Posterior vena cava (tissue), 2 donors: ENCODE results near the gene KCNIP4. TPM values are rescaled to one million over a fixed set of nuclear protein-coding genes. Genes with fewer than 3 reads are reported as not detected.

Experiments used
- DNase-seq: peaks from one replicate; pipeline ENCODE4 v3.0.0-alpha.2; 2020; ENCODE audit warnings: low spot score
- intact Hi-C, 2 donors: fragments of 100-400 bp; cut with DNase I; formaldehyde crosslinking; loops; one replicate each; pipeline versions ENCODE4 v1.14.1 to v1.14.2; 2022 to 2023
- total RNA-seq, 2 donors: library from RNA; stranded (reverse); fragmentation: NEBNext Ultra II Directional; extraction: Animal tissue kit (Norgen Biotek cat#: 25700); gene quantifications; one replicate each; pipeline ENCODE4 v1.2.1, GENCODE V29; 2021
- donor health status: DM: yes; HTN: yes; CAD: no.
- donor health status: DM: yes; HTN: yes; CAD: no.

The KCNIP4 gene
- total RNA-seq, 2 donors from 2014 or later: 0.60 TPM; not detected in 1

DNA sequence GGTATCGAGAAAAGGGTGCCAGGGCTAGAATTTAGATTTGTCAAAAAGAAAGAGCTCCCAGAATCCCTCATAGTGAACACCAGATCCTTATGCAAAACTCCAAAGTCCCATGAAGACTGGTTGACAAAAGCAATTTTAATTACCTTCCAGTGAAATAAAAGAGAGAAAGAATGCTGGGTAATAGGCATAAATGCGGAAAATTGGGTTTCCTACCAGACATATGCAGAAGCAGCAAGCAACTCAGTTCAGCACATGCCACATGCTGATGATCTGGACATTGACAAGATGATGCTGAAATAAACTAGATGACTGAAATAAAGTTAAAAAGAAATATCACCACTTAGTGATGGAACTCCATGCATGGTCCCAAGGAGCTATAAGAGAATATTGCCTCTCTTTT is 83.9 kb downstream of the KCNIP4 start:
- no peak for DNase-seq
- intact Hi-C loops: no loop called here

DNA sequence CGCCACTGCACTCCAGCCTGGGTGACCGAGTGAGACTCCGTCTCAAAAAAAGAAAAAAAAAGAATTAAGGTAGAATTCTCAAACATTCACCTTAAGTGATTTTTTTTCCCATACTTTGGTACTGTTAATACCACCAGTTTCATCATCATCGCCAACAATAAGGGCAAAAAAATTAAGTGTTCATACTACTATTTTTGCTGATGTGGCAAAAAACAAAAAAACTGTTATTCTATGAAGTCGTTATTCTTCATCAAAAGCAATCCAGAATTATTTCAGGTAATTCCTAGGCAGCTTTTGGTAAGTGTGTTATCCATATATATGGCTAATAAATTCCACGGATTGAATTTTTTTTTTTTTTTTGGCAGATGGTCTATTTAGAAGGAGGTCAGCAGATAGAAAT is 85.7 kb downstream of the KCNIP4 start:
- no peak for DNase-seq
- intact Hi-C loops: no loop called here

GRCh38 chr4:21858971-21859370 is 89.6 kb downstream of the KCNIP4 start:
- intact Hi-C loops: no loop called here
- no peak for DNase-seq

- no peak for DNase-seq
- intact Hi-C loops: no loop called here
Observed at GRCh38 chr4:21856754-21857153, 91.8 kb downstream of the KCNIP4 start.

DNA sequence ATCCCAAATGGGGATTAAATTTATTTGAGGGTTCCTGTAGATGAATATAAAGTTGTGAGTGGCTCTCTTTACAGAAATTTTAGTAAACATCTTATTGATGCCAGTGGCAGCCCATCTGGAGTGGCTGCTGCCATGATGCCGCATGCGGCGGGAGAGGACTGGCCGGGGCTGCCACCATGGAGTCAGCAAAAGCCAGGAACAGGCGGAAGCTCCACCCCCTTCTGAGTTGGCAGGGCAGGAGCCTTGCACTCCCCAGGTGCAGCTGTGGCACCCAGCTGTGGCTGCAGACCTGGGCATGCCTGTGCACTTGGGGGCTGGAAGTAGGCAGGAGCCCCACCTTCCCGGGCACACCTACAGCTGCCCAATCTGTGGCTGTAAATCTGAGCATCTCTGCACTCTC is 92.3 kb downstream of the KCNIP4 start:
- intact Hi-C loops: no loop called here
- DNase-seq: no peak

DNA sequence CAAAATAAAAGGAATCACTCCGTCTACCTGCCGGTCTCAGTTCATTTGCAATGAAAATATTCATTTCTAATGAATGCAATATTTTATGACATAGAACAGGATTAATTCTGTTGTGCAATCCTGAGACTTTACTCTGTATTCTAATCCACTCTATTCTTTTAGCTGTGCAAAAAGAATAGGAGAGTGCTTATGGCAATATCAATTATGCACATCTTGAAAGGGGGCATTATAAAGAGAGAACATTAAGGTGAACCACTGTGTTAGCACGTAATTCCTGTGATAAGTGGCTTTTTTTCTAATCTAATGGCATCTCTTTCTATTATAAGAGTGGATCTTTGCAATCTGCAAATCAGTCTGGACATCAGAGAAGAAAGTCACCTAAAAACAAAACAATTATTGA is 99.5 kb downstream of the KCNIP4 start:
- DNase-seq: no peak
- intact Hi-C loops: no loop called here

DNA sequence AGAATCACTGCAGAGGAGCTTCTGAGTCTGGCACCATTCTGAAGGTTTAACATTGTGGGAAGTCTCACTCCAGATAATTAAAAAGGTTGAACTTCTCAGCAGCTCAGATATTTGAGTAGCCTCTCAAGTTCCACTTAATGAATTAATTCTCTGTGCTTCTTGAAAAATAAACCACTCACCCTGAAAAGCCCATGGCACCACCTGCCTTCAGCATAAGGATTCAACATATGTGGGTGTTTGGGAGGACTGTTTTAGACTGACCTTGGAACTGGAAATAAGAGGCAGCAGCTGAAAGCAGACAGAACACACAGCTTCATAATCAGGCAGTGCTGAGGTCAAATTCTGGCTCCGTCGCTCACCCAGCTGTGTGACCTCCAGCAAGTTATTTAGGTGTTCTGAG is 100.6 kb downstream of the KCNIP4 start:
- DNase-seq: no peak

DNA sequence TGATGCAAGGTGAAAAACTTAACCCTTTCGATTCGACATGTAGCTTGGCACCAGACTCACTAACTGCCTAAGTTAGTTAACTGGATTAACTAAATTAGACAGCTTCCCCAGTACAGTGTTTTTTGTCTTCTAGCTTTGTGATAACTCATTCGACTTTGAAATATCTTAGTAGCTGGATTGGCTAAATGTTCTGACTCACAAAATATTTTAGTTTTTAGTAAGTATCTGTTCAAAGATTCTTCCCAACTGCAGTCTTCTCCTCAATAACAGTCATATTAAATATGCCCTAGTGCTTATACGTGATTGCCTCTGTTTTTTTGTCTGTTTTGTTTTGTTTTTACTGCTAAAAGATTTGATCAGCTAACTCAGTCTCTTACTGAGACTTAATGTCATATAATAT is 102.9 kb downstream of the KCNIP4 start:
- no peak for DNase-seq

More for the DNA sequence above, 100.6 kb downstream of the KCNIP4 start:
- intact Hi-C loops: no loop called here

GRCh38 chr4:21835712-21836111 is 112.9 kb downstream of the KCNIP4 start:
- intact Hi-C loops: no loop called here
- no peak for DNase-seq

More for the DNA sequence above, 102.9 kb downstream of the KCNIP4 start:
- intact Hi-C loops: no loop called here

DNA sequence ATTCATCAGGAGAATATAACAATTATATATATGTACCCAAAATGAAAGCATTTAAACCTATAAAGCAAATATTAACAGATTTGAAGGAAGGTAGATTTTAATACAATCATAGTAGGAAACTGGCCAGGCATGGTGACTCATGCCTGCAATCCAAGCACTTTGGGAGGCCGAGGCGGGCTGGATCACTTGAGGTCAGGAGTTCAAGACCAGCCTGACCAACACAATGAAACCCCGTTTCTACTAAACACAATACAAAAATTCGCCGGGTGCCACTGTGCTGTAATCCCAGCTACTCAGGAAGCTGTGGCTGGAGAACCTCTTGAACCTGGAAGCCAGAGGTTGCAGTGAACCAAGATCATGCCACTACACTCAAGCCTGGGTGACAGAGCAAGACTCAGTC is 118.3 kb downstream of the KCNIP4 start:
- intact Hi-C loops: no loop called here
- no peak for DNase-seq

DNA sequence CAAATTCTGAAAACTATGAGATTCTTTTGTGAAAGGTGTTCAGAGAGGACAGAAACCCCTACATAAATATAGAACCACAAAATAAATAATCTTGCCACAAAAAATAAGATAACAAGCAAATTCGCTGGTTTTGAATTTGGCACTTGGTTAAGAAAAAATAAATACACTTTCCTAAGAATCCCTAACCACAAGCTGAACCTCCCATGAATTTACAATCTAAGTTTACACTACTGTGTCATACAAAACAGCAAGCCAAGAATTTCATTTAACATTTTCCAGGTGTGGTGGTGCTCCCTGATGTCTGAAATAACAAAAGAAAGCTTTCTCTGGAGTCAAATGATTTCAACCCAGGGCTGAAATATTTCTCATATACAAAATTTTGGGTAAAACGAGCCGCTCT is 121.0 kb downstream of the KCNIP4 start:
- intact Hi-C loops: no loop called here
- DNase-seq: no peak

DNA sequence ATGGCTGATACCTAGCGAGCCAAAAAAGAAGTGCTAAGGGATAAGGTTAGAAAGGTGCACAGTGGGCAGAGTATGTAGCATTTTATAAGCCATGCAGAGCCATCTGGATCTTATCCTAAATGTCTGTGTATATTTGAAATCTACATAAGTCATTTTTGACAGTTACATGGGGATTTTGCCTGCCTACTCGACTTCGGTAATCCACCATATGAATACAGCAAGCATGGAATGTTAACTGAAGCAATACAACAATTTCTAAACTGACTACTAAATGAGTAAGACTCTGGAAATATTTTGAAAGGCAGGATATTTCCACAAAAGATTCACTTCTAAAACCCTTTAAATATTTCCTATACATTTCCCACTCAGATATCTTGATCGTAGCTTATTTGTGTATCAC is 122.5 kb downstream of the KCNIP4 start:
- intact Hi-C loops: no loop called here
- no peak for DNase-seq

- DNase-seq: no peak
- intact Hi-C loops: no loop called here
Observed at GRCh38 chr4:21819086-21819485, 129.5 kb downstream of the KCNIP4 start.

- intact Hi-C loops: no loop called here
- DNase-seq: no peak
Observed at GRCh38 chr4:21815651-21816377, 132.8 kb downstream of the KCNIP4 start.

DNA sequence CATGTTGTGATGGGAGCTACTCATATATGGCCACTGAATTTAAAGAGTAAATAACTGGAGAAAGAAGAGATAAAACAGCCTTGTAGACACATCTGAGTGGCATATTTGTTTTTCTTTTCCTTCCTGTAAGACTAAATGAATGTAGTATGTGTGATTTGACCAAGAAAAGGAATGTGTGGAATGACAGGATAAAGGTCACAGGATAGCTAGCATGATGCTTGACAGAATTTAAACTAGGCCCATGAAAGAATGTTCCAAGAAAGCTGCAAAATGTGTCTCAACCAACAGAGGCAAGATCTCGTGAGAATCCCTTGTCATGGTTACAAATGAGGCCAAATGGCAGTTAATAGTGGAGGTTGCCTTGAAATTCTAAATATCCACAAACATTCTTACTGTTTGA is 137.0 kb downstream of the KCNIP4 start:
- intact Hi-C loops: no loop called here
- DNase-seq: no peak

DNA sequence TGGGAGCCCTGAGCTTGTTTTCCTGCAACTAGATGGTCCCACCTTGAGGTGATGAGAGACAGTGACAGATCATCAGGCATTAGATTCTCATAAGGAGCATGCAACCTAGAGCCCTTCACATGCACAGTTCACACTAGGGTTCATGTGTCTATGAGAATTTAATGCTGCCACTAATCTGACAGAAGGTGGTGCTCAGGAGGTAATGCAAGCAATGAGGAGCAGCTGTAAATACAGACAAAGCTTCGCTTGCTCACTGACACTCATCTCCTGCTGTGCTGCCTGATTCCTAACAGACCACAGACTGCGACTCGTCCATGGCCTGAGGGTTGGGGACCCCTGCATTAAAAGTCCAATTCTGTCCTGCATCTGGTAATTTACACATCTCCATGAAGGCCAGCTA is 141.6 kb downstream of the KCNIP4 start:
- DNase-seq: no peak
- intact Hi-C loops: no loop called here

- intact Hi-C loops: no loop called here
Observed at GRCh38 chr4:21802406-21802805, 146.2 kb downstream of the KCNIP4 start.

DNA sequence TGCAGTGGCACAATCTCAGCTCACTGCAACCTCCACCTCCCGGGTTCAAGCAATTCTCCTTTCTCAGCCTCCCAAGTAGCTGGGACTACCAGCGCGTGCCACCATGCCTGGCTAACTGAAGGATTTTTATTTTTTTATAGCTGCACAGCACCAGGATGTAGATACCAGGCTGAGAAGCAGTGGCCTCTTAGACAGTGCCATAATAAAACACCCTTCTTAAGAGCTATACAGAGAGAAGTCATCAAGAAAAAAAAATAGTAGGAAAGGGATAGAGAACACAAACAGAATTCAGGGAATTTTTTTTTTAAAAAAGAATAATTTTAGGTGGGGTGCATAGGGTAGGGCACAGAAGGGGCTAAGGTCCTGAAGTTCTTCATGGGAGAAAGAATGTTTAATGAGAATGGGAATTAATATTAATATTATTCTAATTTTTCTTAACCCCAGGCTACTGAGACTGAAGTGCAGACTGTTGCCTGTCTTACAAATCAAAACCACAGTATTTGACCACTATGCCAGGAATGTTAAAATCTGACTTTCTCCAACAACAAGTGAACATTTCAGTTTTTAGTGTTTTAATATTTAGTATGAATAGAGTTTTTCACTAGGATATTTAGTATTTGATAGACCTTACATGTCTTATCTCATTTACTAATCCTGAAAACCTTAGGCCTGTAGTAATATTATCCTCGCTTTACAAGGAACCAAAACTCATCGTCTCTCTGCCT is 146.7 kb downstream of the KCNIP4 start:
- intact Hi-C loops: no loop called here
- DNase-seq: no peak

More at GRCh38 chr4:21802406-21802805, 146.2 kb downstream of the KCNIP4 start:
- DNase-seq: no peak

DNA sequence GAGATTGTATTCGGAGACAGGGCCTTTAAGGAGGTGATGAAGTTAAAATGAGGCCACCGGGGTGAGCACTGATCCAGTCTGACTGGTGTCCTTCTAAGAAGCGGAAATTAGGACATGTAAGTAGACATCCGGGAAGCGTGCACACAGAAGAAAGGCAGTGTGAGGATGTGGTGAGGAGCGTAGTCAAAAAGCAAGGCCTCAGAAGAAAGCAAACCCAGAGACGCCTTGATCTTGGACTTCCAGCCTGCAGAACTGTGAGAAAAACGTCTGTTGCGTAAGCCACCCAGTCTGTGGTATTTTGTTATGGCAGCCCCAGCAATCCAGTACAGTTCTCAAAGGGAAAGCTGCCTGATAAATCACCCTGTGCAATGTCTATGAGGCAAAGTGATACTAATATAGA is 153.5 kb downstream of the KCNIP4 start:
- no peak for DNase-seq
- intact Hi-C loops: no loop called here

- intact Hi-C loops: loop anchor here in 1 of 2 donors (5.0 kb wide), 1 partner anchor 895 kb away; no protein-coding TSS in a partner anchor
- DNase-seq: no peak
Observed at GRCh38 chr4:21792736-21793135, 155.8 kb downstream of the KCNIP4 start.
